Endothelial cell of umbilical vein (primary cell): ENCODE results near the gene DCUN1D4. TPM values are rescaled to one million over a fixed set of nuclear protein-coding genes. Genes with fewer than 3 reads are reported as not detected.

Source experiments
- BruUV-seq: library from RNA; stranded (reverse); fragments of 400-500 nt; replicated peaks from 2 replicates; lab custom pipeline; 2021; lab: Mats Ljungman, UMichigan
- CTCF ChIA-PET: fragments of 300-600, 350-600 bp; sonication (Branson Sonifier 250); formaldehyde crosslinking; loops from one replicate; lab custom pipeline; 2021; ENCODE audit warnings: antibody characterized with exemption, inconsistent platforms; lab: Charles Lee
- POLR2A ChIA-PET: fragments of 300-600, 350-600 bp; sonication (Branson Sonifier 250); formaldehyde crosslinking; loops from one replicate; lab custom pipeline; 2021; ENCODE audit warnings: antibody characterized with exemption, inconsistent platforms; lab: Charles Lee
- DNase-seq: peaks from one replicate; pipeline ENCODE4 v3.0.0-alpha.2; 2011; ENCODE audit warnings: low read depth, low spot score
- FAIRE-seq: peaks from 2 replicates; lab custom pipeline; 2011; peaks lifted over from hg19 to GRCh38; lab: Jason Lieb, UNC
- H2AFZ ChIP-seq: 2 replicates; pipeline ENCODE4 v1.6.0; 2012; ENCODE audit warnings: low read depth, low read length, control low read depth, inconsistent platforms
- H3K27ac ChIP-seq: 2 replicates; pipeline ENCODE4 v1.5.1; 2011; ENCODE audit warnings: low read depth, mild to moderate bottlenecking, control low read depth, low read length, moderate library complexity; ENCODE audit not compliant: insufficient read depth
- H3K27me3 ChIP-seq, 2 experiments: 2 replicates each; pipeline versions ENCODE4 v1.6.0 to v1.6.1; 2011; ENCODE audit warnings: low read length in 2 of 2, mixed read lengths in 1 of 2; ENCODE audit not compliant: control insufficient read depth in 2 of 2, insufficient read depth in 2 of 2
- H3K36me3 ChIP-seq, 2 experiments: 2 replicates in 1 of 2; 3 replicates in 1 of 2; pipeline ENCODE4 v1.5.1; 2011; ENCODE audit warnings: low read length in 2 of 2, mild to moderate bottlenecking in 1 of 2, moderate library complexity in 1 of 2; ENCODE audit not compliant: control insufficient read depth in 2 of 2, insufficient read depth in 2 of 2; ENCODE audit errors: extremely low read depth in 1 of 2
- H3K4me1 ChIP-seq: 3 replicates; pipeline ENCODE4 v1.5.1; 2011; ENCODE audit warnings: mild to moderate bottlenecking, low read length; ENCODE audit not compliant: control insufficient read depth, insufficient read depth; ENCODE audit errors: extremely low read depth
- H3K4me2 ChIP-seq: 2 replicates; pipeline ENCODE4 v1.6.1; 2011; ENCODE audit warnings: low read length, control low read depth, mixed read lengths; ENCODE audit not compliant: insufficient read depth
- H3K4me3 ChIP-seq, 3 experiments: fragments of 200-600 bp in 1 of 3; sonication (generic), shearing (Covaris generic) in 1 of 3; replicated peaks in 1 of 3; 2 replicates each; pipeline ENCODE4 v1.5.1; 2011 to 2016; ENCODE audit warnings: control low read depth in 3 of 3, low read length in 3 of 3, mild to moderate bottlenecking in 2 of 3, inconsistent platforms in 1 of 3, low read depth in 1 of 3, moderate library complexity in 1 of 3; ENCODE audit not compliant: insufficient read depth in 1 of 3
- H3K79me2 ChIP-seq: 2 replicates; pipeline ENCODE4 v1.6.0; 2012; ENCODE audit warnings: low read length, inconsistent platforms; ENCODE audit not compliant: control insufficient read depth, insufficient read depth
- H3K9ac ChIP-seq: replicated peaks from 2 replicates; pipeline ENCODE3; 2011; ENCODE audit warnings: low read length, control low read depth; ENCODE audit not compliant: insufficient read depth; ENCODE audit errors: extremely low read depth
- H3K9me1 ChIP-seq: replicated peaks from 3 replicates; pipeline ENCODE4 v1.6.0; 2011; ENCODE audit warnings: mild to moderate bottlenecking, low read length; ENCODE audit not compliant: control insufficient read depth, insufficient read depth; ENCODE audit errors: extremely low read depth
- H3K9me3 ChIP-seq: replicated peaks from 2 replicates; pipeline ENCODE4 v1.5.1; 2012; ENCODE audit warnings: low read length, inconsistent platforms; ENCODE audit not compliant: control insufficient read depth, insufficient read depth
- H4K20me1 ChIP-seq: replicated peaks from 2 replicates; pipeline ENCODE3; 2011; ENCODE audit warnings: mild to moderate bottlenecking, low read length; ENCODE audit not compliant: control insufficient read depth, insufficient read depth; ENCODE audit errors: extremely low read depth
- CTCF ChIP-seq, 2 donors: IDR thresholded peaks; 1 replicate in 1 of 2; 2 replicates in 1 of 2; pipeline ENCODE4 v1.5.1; 2011; ENCODE audit warnings: low read length in 2 of 2, mild to moderate bottlenecking in 2 of 2, moderate library complexity in 2 of 2, control low read depth in 1 of 2, inconsistent platforms in 1 of 2, low read depth in 1 of 2; ENCODE audit not compliant: insufficient read depth in 1 of 2; ENCODE audit errors: extremely low read depth in 1 of 2
- EZH2 ChIP-seq: IDR thresholded peaks from 2 replicates; pipeline ENCODE4 v1.6.1; 2012; ENCODE audit warnings: borderline replicate concordance, low read depth, mild to moderate bottlenecking, moderate library complexity, low read length, inconsistent platforms; ENCODE audit not compliant: severe bottlenecking
- FOS ChIP-seq: IDR thresholded peaks from 2 replicates; pipeline ENCODE4 v1.6.1; 2011; ENCODE audit warnings: mild to moderate bottlenecking, low read length, moderate library complexity, borderline replicate concordance; ENCODE audit not compliant: insufficient read depth
- GATA2 ChIP-seq: IDR thresholded peaks from 2 replicates; pipeline ENCODE4 v1.7.0; 2011; ENCODE audit warnings: low read depth, mild to moderate bottlenecking, moderate library complexity, mixed read lengths, low read length; ENCODE audit not compliant: insufficient read length, insufficient read depth
- JUN ChIP-seq: IDR thresholded peaks from 2 replicates; pipeline ENCODE4 v1.6.1; 2011; ENCODE audit warnings: borderline replicate concordance, low read depth; ENCODE audit not compliant: insufficient read length, insufficient read depth
- MYC ChIP-seq: IDR thresholded peaks from one replicate; pipeline ENCODE4 v1.6.1; 2011; ENCODE audit warnings: mild to moderate bottlenecking, low read depth, low read length
- POLR2A ChIP-seq: IDR thresholded peaks from 2 replicates; pipeline ENCODE4 v1.6.1; 2012; ENCODE audit warnings: low read depth, mild to moderate bottlenecking, control low read depth, low read length
- POLR2AphosphoS5 ChIP-seq: IDR thresholded peaks from 2 replicates; pipeline ENCODE4 v1.6.1; 2012; ENCODE audit warnings: low read depth, mild to moderate bottlenecking, control low read depth, low read length, moderate library complexity; ENCODE audit not compliant: insufficient read depth
- dilution Hi-C: fragments of 300-500 bp; cut with MboI; formaldehyde crosslinking; loops from one replicate; pipeline ENCODE4 v1.15.0; 2019; ENCODE audit warnings: low sequenced_read_pairs; ENCODE audit not compliant: extremely low pct_ligation_motif_present
- intact Hi-C: fragments of 100-400 bp; cut with micrococcal nuclease; formaldehyde crosslinking; loops from one replicate; pipeline ENCODE4 v1.10.0; 2022
- polyA plus RNA-seq, 4 experiments: library from polyadenylated mRNA; depleted of rRNA in 3 of 4; stranded (reverse) in 3 of 4; unstranded in 1 of 4; fragments of >200 nt; gene quantifications; 2 replicates each; pipeline versions ENCODE4 v1.2.1 to v1.2.3, GENCODE V29; 2011 to 2012; ENCODE audit warnings: missing spikeins in 1 of 4
- total RNA-seq: library from RNA; stranded (reverse); gene quantifications from 2 replicates; pipeline ENCODE4 v1.2.3, GENCODE V29; 2021
- TF ChIP-seq, protein P1 (sequence below): IDR thresholded peaks from 2 replicates; pipeline ENCODE4 v1.6.1; 2011; ENCODE audit not compliant: insufficient read depth, insufficient read length

The DCUN1D4 gene
- total and polyA plus RNA-seq, 2 donors (not counting 3 experiments of a cell fraction or from before 2014, with no cell fraction given): 24.8 to 50.6 TPM

DNA sequence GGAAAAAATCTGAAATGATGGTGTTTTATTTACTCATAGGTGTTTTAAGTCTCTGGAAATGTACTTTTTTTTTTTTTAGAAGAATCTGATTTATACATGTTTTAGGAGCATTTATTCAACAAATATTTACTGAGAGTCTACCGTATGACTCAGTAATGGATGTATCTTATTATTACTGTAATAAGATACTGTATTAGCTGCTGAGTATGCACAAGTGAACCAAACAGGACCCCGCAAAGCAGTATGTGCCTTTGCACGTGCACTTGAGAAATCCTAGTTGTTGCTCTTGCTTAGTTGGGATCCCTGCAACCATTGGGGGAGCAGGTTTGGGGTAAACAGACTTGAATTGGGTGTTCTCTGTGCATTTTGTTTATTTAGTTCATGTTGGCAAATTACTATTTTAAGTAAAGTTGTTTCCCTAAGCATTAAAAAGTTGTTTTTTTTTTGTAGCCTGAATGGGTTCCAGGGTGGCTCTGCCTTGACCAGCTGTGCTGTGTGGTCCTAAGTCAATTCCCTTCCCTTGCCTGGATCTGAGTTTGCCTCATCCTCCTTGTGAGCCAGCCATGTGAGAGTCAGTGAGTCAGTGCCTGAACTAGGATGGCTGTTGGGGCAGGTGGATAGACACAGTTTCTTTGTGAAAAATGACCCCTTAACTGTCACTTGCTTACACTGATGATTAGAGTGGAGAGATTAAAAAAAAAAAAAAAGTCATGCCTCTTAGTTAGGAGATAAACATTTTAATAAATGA is 27.7 kb downstream of the DCUN1D4 start:
- ChIA-PET POLR2A (no interaction called here), CTCF (no interaction called here)
- H3K4me1 ChIP-seq: no peaks in the 10 kb centered on the region
- no peak overlapping the region for H3K4me2 ChIP-seq
- no peaks in the 10 kb centered on the region for H3K79me2 ChIP-seq
- H3K27ac ChIP-seq: no peak overlapping the region
- no peak overlapping the region for H3K4me3 ChIP-seq
- H3K27me3 ChIP-seq: no peaks in the 10 kb centered on the region
- TF ChIP-seq FOS: no peak
- TF ChIP-seq, protein P1, sequence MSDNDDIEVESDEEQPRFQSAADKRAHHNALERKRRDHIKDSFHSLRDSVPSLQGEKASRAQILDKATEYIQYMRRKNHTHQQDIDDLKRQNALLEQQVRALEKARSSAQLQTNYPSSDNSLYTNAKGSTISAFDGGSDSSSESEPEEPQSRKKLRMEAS: no peak
- TF ChIP-seq JUN: no peak
- no peak for TF ChIP-seq CTCF (IDR thresholded peaks at IDR 0.05; ENCODE audit: extremely low read depth in 1 of 2, insufficient read depth in 1 of 2, low read depth in 1 of 2, low read length in 2 of 2)
- TF ChIP-seq POLR2AphosphoS5: no peak
- no peak for TF ChIP-seq GATA2
- TF ChIP-seq POLR2A: no peak
- no peak for TF ChIP-seq MYC
- TF ChIP-seq EZH2: no peak
- DNase-seq: no peak
- no peaks in the 10 kb centered on the region for H3K9me3 ChIP-seq
- H2AFZ ChIP-seq: no peak overlapping the region
- intact Hi-C loops (no loop called here), dilution Hi-C loops (no loop called here)
- no TSS peak for BruUV-seq
- H3K9me1 ChIP-seq: no peaks in the 10 kb centered on the region
- peaks cover 8 to 31% of the 10 kb centered on the region in 2 experiments for H3K36me3 ChIP-seq
- H4K20me1 ChIP-seq: no peaks in the 10 kb centered on the region
- no peak for FAIRE-seq
- H3K9ac ChIP-seq: no peak overlapping the region
